ENCODE results near the gene KAT2A. TPM values are rescaled to one million over a fixed set of nuclear protein-coding genes. Genes with fewer than 3 reads are reported as not detected.

Gene KAT2A
- total and polyA plus RNA-seq, 5 experiments from 2014 or later = 5.1 to 73.3 (median 11.8) TPM

DNA sequence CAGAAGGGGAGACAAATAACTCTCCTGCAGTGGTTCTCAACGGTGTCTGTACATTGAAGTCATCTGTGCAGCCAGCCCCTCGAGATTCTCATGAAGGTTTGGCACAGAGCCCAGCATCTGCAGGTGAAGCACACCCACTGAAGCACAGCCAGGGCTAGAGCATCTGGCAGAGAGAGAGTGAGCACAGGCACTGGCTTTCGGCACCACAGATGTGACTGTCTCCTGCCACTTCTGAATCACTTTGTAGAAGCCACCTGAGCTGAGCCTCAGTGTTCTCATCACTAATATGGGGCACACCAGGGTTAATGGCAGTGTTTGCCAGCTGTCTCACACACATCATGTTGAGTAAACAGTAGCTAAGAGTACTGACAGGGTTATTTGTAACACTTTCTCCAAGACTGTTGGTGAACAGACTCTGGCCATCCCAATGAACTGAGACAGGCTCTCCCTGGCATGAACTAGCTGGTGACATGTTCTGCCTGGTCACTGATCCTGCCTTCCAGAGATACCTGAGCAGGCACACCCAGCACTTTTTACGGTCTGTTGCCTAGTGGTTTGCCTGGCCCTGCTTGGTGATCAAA, 12.4 kb upstream of the KAT2A start:
- POLR2A ChIA-PET = no interaction called here
- DNase-seq = peak; percentile 32 to 77 (median 63)
- Mint-ChIP-seq H3K4me1 (peaks cover 29 to 72% (median 63%) of the 10 kb centered on the region in 4 donors), H3K9me3 (no peaks in the 10 kb centered on the region), H3K36me3 (peaks cover 0 to 57% (median 0%) of the 10 kb centered on the region in 3 donors), H3K27me3 (no peaks in the 10 kb centered on the region), H3K27ac (peak overlapping the region; percentile 57 to 93 (median 87)), H3K4me3 (peak overlapping the region in 9 of 10 donors; percentile 15 to 67 (median 49))
- ATAC-seq = peak; percentile 87 to 93

GRCh38 chr17:42132941-42133340, 11.8 kb upstream of the KAT2A start:
- POLR2A ChIA-PET = no interaction called here
- H3K4me3 Mint-ChIP-seq = peak overlapping the region in 8 of 10 donors; percentile 12 to 72 (median 59)
- H3K27ac Mint-ChIP-seq = peak overlapping the region; percentile 57 to 93 (median 87)
- H3K36me3 Mint-ChIP-seq = peaks cover 0 to 57% (median 4%) of the 10 kb centered on the region in 3 donors
- H3K4me1 Mint-ChIP-seq = peaks cover 28 to 66% (median 58%) of the 10 kb centered on the region in 4 donors
- no peaks in the 10 kb centered on the region for H3K27me3 Mint-ChIP-seq
- peak; percentile 47 to 55 for ATAC-seq
- no peaks in the 10 kb centered on the region for H3K9me3 Mint-ChIP-seq
- peak in 1 of 10 donors; percentile 10 for DNase-seq

DNA sequence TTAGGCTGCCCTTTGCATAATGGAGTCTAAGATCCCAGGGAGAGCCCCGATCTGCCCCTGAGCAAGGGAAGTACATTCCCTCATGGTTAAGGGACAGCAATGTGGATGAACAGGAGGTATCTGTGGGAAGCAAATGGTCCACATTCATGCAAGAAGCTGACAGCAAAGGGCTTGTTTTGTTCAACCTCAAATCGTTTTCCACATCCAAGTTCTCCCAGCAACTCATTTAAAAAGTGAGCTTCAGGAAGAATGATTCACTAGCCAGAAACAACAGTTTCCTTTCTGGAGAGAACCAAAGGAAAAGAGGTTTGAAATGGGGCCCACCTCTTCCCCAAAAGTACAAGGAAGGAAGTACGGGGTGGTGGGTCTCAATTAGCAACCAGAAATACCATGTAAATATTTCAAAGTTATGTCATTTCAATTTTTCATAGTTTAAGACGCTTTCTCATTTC, 10.8 kb upstream of the KAT2A start:
- Mint-ChIP-seq H3K36me3 (peaks cover 0 to 57% (median 7%) of the 10 kb centered on the region in 3 donors), H3K4me3 (peak overlapping the region in 1 of 10 donors; percentile 64), H3K27ac (peak overlapping the region in 9 of 10 donors; percentile 39 to 92 (median 87)), H3K9me3 (no peaks in the 10 kb centered on the region), H3K27me3 (no peaks in the 10 kb centered on the region), H3K4me1 (peaks cover 27 to 65% (median 55%) of the 10 kb centered on the region in 4 donors)
- POLR2A ChIA-PET = interaction anchor here (0.6 kb wide), 1 partner anchor 153 kb away, joined by 3 read pairs; no protein-coding TSS in a partner anchor
- no peak for DNase-seq
- no peak for ATAC-seq

DNA sequence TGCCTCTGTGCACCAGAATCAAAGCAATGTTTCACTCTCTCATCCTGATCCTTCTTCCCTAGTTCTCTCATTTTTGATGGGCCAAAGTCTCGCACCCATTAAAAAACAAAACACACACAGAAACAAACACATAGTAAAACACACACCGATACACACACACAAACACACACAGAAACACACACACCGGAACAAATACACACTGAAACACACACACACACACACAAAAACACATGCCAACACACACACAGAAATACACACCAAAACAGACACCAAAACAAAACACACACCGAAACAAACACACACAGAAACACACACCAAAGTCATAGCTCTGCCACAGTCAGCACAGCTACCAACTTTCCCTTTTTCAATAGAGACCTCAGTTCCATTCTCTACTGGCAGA, 10.1 kb upstream of the KAT2A start:
- Mint-ChIP-seq H3K4me3 (no peak overlapping the region), H3K27ac (peak overlapping the region; percentile 5 to 89 (median 62)), H3K9me3 (no peaks in the 10 kb centered on the region), H3K36me3 (peaks cover 0 to 57% (median 10%) of the 10 kb centered on the region in 3 donors), H3K4me1 (peaks cover 25 to 58% (median 50%) of the 10 kb centered on the region in 4 donors), H3K27me3 (no peaks in the 10 kb centered on the region)
- POLR2A ChIA-PET = interaction anchor here (0.6 to 1.1 kb wide), 2 partner anchors 144 to 153 kb away, joined by 3 read pairs; no protein-coding TSS in a partner anchor
- ATAC-seq (no peak), DNase-seq (no peak)

GRCh38 chr17:42130310-42130936, 9.3 kb upstream of the KAT2A start:
- Mint-ChIP-seq H3K9me3 (no peaks in the 10 kb centered on the region), H3K27me3 (no peaks in the 10 kb centered on the region), H3K36me3 (peaks cover 0 to 59% (median 10%) of the 10 kb centered on the region in 3 donors), H3K4me3 (peak overlapping the region in 1 of 10 donors; percentile 21), H3K27ac (peak overlapping the region; percentile 10 to 89 (median 56)), H3K4me1 (peaks cover 21 to 50% (median 42%) of the 10 kb centered on the region in 4 donors)
- no peak for ATAC-seq
- DNase-seq = no peak
- POLR2A ChIA-PET = interaction anchor here (1.1 kb wide), 1 partner anchor 145 kb away, joined by 3 read pairs; no protein-coding TSS in a partner anchor

DNA sequence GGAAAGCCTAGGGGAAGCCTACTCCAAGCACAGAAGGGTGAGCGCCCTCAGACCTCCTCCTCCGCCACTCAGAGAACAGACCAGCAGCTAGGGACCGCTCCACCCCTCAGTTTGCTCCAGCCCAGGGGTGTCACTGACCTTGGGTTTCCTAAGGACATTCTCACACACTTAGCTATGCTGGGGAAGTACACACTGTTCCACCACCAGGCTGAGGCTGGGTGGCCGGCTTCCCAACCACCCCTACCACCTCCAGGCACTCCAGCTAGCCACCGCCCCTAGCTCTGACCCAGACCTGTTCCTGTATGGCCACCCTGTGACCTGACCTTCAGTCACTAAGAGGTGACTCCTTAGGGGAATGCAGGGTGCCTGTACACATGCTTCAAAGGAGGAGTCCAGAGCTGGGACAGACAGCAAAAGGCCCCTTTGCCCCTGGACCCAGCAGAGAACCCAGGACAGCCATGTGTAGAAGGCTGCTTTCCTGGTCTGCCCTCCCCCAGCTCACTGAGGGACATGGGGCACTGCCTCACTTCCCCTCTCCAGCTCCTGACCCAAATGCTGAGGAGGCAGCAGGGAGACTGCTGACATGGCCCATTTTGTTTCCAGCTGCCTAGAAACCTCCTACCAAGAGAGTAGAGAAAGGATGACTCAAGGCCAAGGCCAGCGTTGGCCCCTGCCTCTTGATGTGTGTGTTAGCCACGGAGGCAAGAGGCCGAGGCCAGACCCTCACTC, 8.1 kb upstream of the KAT2A start:
- Mint-ChIP-seq H3K27ac (peak overlapping the region in 6 of 10 donors; percentile 9 to 64 (median 36)), H3K27me3 (no peaks in the 10 kb centered on the region), H3K9me3 (no peaks in the 10 kb centered on the region), H3K4me1 (peaks cover 21 to 40% (median 36%) of the 10 kb centered on the region in 4 donors), H3K4me3 (no peak overlapping the region), H3K36me3 (peaks cover 0 to 69% (median 10%) of the 10 kb centered on the region in 3 donors)
- no peak for DNase-seq
- POLR2A ChIA-PET = interaction anchor here (0.7 kb wide), 1 partner anchor 9 kb away, joined by 3 read pairs; no protein-coding TSS in a partner anchor
- no peak for ATAC-seq

DNA sequence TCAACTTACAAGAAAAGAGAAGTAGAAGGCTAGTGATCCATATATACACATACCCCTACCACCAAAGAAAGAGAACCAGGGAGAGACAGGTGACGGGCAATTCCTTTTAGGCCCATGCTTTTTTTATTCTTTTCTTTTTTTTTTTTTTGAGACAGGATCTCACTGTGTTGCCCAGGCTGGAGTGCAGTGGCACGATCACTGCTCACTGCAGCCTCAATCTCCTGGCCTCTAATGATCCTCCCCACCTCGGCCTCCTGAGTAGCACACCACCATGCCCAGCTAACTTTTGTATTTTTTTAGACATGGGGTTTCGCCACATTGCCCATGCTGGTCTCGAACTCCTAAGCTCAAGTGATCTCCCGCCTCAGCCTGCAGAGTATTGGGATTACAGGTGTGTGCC, 6.2 kb upstream of the KAT2A start:
- ATAC-seq (no peak), DNase-seq (no peak)
- Mint-ChIP-seq H3K36me3 (peaks cover 0 to 64% (median 10%) of the 10 kb centered on the region in 3 donors), H3K9me3 (no peaks in the 10 kb centered on the region), H3K4me3 (no peak overlapping the region), H3K27ac (peak overlapping the region in 1 of 10 donors; percentile 22), H3K4me1 (peaks cover 8 to 22% (median 19%) of the 10 kb centered on the region in 4 donors), H3K27me3 (no peaks in the 10 kb centered on the region)
- POLR2A ChIA-PET = interaction anchor here (0.7 kb wide), 1 partner anchor 354 kb away, joined by 3 read pairs; no protein-coding TSS in a partner anchor

DNA sequence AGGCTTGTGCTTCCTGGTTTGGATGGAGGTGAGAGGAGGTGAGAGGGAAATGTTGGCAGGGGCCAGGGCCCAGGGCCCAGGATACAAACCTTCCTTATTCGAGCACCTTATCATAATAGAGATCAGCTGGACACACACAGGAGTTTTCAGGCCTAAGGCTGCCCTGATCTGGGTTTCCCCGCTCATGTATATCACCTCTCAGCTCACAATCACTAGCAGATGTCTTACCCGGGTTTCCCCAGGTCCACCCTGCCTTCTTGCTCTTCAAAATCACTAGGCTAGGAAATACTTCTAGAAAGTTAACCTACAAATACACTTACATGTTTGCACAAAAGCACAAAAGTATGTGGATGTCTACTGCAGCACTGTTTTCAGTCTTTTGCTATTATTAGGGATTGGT, 5.7 kb upstream of the KAT2A start:
- ATAC-seq = no peak
- no peaks in the 10 kb centered on the region for H3K27me3 Mint-ChIP-seq
- DNase-seq = no peak
- peaks cover 8 to 16% (median 13%) of the 10 kb centered on the region in 4 donors for H3K4me1 Mint-ChIP-seq
- POLR2A ChIA-PET = interaction anchor here (0.8 kb wide), 1 partner anchor 67 kb away, joined by 3 read pairs; the partner anchor contains the start of gene GHDC
- peak overlapping the region in 2 of 10 donors; percentile 27 to 31 for H3K27ac Mint-ChIP-seq
- H3K4me3 Mint-ChIP-seq = no peak overlapping the region
- H3K9me3 Mint-ChIP-seq = no peaks in the 10 kb centered on the region
- peaks cover 0 to 64% (median 10%) of the 10 kb centered on the region in 3 donors for H3K36me3 Mint-ChIP-seq

DNA sequence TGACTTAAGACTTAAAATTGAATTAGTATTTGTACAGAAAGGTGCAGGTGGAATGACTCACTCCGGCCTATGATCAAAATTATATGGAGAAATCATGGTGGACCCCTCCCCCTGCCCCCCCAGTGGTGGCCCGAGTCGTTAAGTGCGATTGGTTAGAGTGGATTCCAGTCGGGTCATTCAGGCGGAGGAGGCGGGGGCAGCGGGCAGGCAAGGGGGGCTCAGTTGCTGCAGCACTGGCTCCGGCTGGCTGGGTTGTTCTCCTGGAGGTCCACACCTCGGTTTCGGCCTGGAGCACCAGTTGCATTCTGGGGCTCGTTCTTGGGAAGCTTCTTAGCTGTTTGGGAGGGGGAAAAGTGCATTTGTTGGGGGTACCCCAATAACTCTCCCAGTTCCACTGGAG, 4.4 kb upstream of the KAT2A start:
- H3K9me3 Mint-ChIP-seq = no peaks in the 10 kb centered on the region
- H3K4me3 Mint-ChIP-seq = no peak overlapping the region
- ATAC-seq (no peak), DNase-seq (no peak)
- H3K27me3 Mint-ChIP-seq = no peaks in the 10 kb centered on the region
- H3K4me1 Mint-ChIP-seq = peaks cover 4 to 9% (median 8%) of the 10 kb centered on the region in 4 donors
- POLR2A ChIA-PET = no interaction called here
- H3K36me3 Mint-ChIP-seq = peaks cover 0 to 58% (median 10%) of the 10 kb centered on the region in 3 donors
- H3K27ac Mint-ChIP-seq = peak overlapping the region in 2 of 10 donors; percentile 27 to 51

GRCh38 chr17:42124256-42124655, 3.1 kb upstream of the KAT2A start:
- POLR2A ChIA-PET = no interaction called here
- peaks cover 0 to 47% (median 10%) of the 10 kb centered on the region in 3 donors for H3K36me3 Mint-ChIP-seq
- H3K4me3 Mint-ChIP-seq = no peak overlapping the region

GRCh38 chr17:42122371-42123303, 1.5 kb upstream of the KAT2A start, which contains the start of gene HSPB9:
HSPB9 (plus strand) TSS chr17:42122804; CDS start chr17:42122851, 47 bp downstream.
- H3K4me3 Mint-ChIP-seq = peak within 1 kb of the TSS; percentile 65 to 85 (median 72)
- peak within 1 kb of the TSS in 6 of 10 donors; percentile 37 to 76 (median 61) for H3K27ac Mint-ChIP-seq
- no peaks in the 10 kb centered on the region for H3K9me3 Mint-ChIP-seq
- H3K27me3 Mint-ChIP-seq = no peaks in the 10 kb centered on the region
- H3K36me3 Mint-ChIP-seq = peaks cover 0 to 37% (median 7%) of the 10 kb centered on the region in 3 donors
- POLR2A ChIA-PET = interaction anchor here (1.2 to 3.7 kb wide), 3 partner anchors 11 to 157 kb away, joined by 3 to 28 read pairs (median 24); partner anchors contain the start of genes CNP, DHX58 and DNAJC7
- ATAC-seq (no peak), DNase-seq (no peak)
- H3K4me1 Mint-ChIP-seq = peaks cover 6 to 25% (median 20%) of the 10 kb centered on the region in 4 donors

More at GRCh38 chr17:42124256-42124655, 3.1 kb upstream of the KAT2A start:
- Mint-ChIP-seq H3K27ac (peak overlapping the region in 4 of 10 donors; percentile 19 to 62 (median 52)), H3K9me3 (no peaks in the 10 kb centered on the region), H3K27me3 (no peaks in the 10 kb centered on the region), H3K4me1 (peaks cover 4 to 18% (median 14%) of the 10 kb centered on the region in 4 donors)
- DNase-seq (no peak), ATAC-seq (no peak)
